Left lung (tissue), 10 donors: ENCODE results near the gene SPEG. TPM values are rescaled to one million over a fixed set of nuclear protein-coding genes. Genes with fewer than 3 reads are reported as not detected.

ENCODE experiments used
- ATAC-seq: fragments of 200-7000 bp; cut with Tn5 transposase; one replicate; pipeline ENCODE4 v1.9.1; 2020; ENCODE audit warnings: moderate library complexity
- DNase-seq, 4 donors: peaks; one replicate each; pipeline ENCODE4 v3.0.0-alpha.2; 2013 to 2020
- H3K27ac ChIP-seq, 2 donors: fragments of 200-600 bp; sonication (generic) in 1 of 2; one replicate each; pipeline versions ENCODE4 v1.5.0 to v1.8.0; 2020 to 2021
- H3K27me3 ChIP-seq, 2 donors: fragments of 200-600 bp; sonication (generic) in 1 of 2; one replicate each; pipeline versions ENCODE4 v1.5.0 to v1.8.0; 2020 to 2021
- H3K36me3 ChIP-seq, 2 donors: fragments of 200-600 bp; sonication (generic) in 1 of 2; one replicate each; pipeline versions ENCODE4 v1.5.0 to v1.8.0; 2020 to 2021
- H3K4me1 ChIP-seq, 2 donors: fragments of 200-600 bp; one replicate each; pipeline ENCODE4 v1.8.0; 2021
- H3K4me3 ChIP-seq, 2 donors: fragments of 200-600 bp; sonication (generic) in 1 of 2; one replicate each; pipeline versions ENCODE4 v1.5.0 to v1.8.0; 2020 to 2021; ENCODE audit warnings: mild to moderate bottlenecking in 1 of 2
- H3K9me3 ChIP-seq, 2 donors: fragments of 200-600 bp; sonication (generic) in 1 of 2; one replicate each; pipeline versions ENCODE4 v1.5.0 to v1.8.0; 2020 to 2021
- intact Hi-C, 2 donors: fragments of 100-400 bp; cut with DNase I; formaldehyde crosslinking; loops; one replicate each; pipeline versions ENCODE4 v1.11.2 to v1.14.2; 2022
- polyA plus RNA-seq, 6 donors: library from polyadenylated mRNA; unstranded; fragments of 120-200 nt; gene quantifications; one replicate each; pipeline ENCODE4 v1.2.1, GENCODE V29; 2013; ENCODE audit not compliant: insufficient read length in 6 of 6
- total RNA-seq, 2 donors: library from RNA; stranded (reverse); fragmentation: NEBNext Ultra II Directional; extraction: Animal tissue kit (Norgen Biotek cat#: 25700); gene quantifications; one replicate each; pipeline ENCODE4 v1.2.1, GENCODE V29; 2021
- TF ChIP-seq, protein P1 (sequence below), 2 donors: fragments of 200-600 bp; sonication (generic) in 1 of 2; IDR thresholded peaks; one replicate each; pipeline versions ENCODE4 v1.5.0 to v1.8.0; 2021; ENCODE audit warnings: antibody characterized with exemption in 2 of 2
- donor health status: DM: no; HTN: yes; CAD: no.
- donor health status: DM: no; HTN: no; CAD: no.

The SPEG gene
- total and polyA plus RNA-seq, 8 donors = 7.3 to 34.2 (median 25.1) TPM

- DNase-seq (no peak), ATAC-seq (peak; percentile 43)
- TF ChIP-seq, protein P1, sequence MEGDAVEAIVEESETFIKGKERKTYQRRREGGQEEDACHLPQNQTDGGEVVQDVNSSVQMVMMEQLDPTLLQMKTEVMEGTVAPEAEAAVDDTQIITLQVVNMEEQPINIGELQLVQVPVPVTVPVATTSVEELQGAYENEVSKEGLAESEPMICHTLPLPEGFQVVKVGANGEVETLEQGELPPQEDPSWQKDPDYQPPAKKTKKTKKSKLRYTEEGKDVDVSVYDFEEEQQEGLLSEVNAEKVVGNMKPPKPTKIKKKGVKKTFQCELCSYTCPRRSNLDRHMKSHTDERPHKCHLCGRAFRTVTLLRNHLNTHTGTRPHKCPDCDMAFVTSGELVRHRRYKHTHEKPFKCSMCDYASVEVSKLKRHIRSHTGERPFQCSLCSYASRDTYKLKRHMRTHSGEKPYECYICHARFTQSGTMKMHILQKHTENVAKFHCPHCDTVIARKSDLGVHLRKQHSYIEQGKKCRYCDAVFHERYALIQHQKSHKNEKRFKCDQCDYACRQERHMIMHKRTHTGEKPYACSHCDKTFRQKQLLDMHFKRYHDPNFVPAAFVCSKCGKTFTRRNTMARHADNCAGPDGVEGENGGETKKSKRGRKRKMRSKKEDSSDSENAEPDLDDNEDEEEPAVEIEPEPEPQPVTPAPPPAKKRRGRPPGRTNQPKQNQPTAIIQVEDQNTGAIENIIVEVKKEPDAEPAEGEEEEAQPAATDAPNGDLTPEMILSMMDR (IDR thresholded peaks at IDR 0.05) = no peak
- Histone ChIP-seq H3K36me3 (no peaks in the 10 kb centered on the region), H3K4me1 (no peaks in the 10 kb centered on the region), H3K27ac (no peak overlapping the region), H3K9me3 (no peaks in the 10 kb centered on the region), H3K27me3 (peaks cover 18 to 66% of the 10 kb centered on the region in 2 donors), H3K4me3 (no peak overlapping the region)
- intact Hi-C loops = no loop called here
These were observed 18.0 kb downstream of the SPEG start for GRCh38 chr2:219452361-219453317.

DNA sequence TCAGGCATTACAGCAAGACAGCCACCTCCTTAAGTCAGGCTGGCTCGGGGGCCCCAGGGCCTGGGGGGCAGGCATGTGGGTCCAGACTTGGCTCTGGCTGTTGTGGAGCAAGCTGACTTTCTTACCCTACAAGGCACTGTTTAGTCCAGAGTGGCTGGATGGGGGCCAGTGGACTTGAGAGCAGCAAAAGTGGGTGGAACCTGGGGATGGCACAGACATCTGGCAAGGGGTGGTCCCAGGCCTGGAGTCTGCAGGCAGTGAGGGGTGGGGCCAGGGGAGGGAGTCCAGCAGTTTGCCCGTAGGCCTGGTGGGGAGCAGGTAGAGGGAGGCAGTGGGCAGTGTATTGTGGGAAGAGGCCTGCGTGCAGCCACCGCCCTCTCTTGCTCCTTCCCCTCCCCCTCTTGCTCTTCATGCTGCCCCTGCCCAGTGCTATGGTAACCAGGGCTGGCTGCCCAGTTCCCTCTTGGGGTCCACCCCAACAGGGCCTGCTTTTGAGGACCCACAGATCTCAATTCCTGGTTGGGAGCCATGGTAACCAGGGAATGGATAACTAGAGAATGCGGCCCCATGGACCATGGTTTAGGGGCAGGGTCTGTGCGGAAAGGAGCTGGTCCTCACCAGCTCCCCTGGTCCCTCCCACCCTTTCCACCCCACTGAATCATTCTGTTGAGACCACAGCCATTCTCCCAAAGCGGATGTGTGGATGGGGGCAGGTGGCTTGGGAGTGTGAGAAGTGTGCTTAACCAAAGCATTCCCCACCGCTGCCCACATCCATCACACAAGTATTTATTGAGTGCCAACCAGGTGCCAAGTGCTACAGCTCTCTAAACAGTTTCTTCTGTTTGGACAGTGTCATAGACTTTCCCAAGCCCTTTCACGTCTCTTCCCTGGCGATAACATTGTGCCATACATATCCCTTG lies 19.3 kb downstream of the SPEG start:
- TF ChIP-seq, protein P1 (IDR thresholded peaks at IDR 0.05) = no peak
- Histone ChIP-seq H3K4me3 (no peak overlapping the region), H3K27ac (no peak overlapping the region), H3K9me3 (no peaks in the 10 kb centered on the region), H3K36me3 (no peaks in the 10 kb centered on the region), H3K27me3 (peaks cover 5 to 53% of the 10 kb centered on the region in 2 donors), H3K4me1 (no peaks in the 10 kb centered on the region)
- DNase-seq = peak in 1 of 4 donors; percentile 36
- ATAC-seq = peak; percentile 9
- intact Hi-C loops = no loop called here

DNA sequence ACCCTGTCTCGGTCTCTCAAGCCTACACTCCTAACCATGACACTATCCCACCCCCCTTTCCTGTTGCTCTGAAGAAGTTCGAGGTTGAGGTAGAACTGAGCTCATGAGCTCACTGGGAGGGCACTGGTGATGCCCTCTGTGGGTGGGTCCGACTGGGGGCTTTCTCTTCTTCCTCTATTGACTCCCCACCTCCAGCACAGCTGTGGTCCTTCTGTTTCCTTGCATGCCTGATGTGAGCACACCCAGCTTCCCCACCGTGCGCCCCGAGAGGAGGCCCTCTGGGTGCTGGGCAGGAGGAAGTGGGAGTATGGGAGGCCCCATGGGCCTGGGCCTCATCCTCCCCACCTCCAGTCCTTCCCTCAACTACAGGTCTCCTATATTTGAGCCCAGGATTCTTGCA lies 20.9 kb downstream of the SPEG start:
- intact Hi-C loops = no loop called here
- no peaks in the 10 kb centered on the region for H3K36me3 ChIP-seq

GRCh38 chr2:219457784-219458369 lies 23.2 kb downstream of the SPEG start:
- no peaks in the 10 kb centered on the region for H3K4me1 ChIP-seq
- ATAC-seq (no peak), DNase-seq (peak in 1 of 4 donors; percentile 26)
- H3K4me3 ChIP-seq = no peak overlapping the region
- peaks cover 0 to 41% of the 10 kb centered on the region in 2 donors for H3K27me3 ChIP-seq
- H3K9me3 ChIP-seq = no peaks in the 10 kb centered on the region
- no peaks in the 10 kb centered on the region for H3K36me3 ChIP-seq
- no peak overlapping the region for H3K27ac ChIP-seq
- intact Hi-C loops = no loop called here
- TF ChIP-seq, protein P1 (IDR thresholded peaks at IDR 0.05) = no peak

More for the DNA sequence above, 20.9 kb downstream of the SPEG start:
- Histone ChIP-seq H3K4me1 (no peaks in the 10 kb centered on the region), H3K27me3 (peaks cover 0 to 52% of the 10 kb centered on the region in 2 donors), H3K4me3 (no peak overlapping the region), H3K27ac (no peak overlapping the region), H3K9me3 (no peaks in the 10 kb centered on the region)
- TF ChIP-seq, protein P1 (IDR thresholded peaks at IDR 0.05) = no peak
- ATAC-seq (no peak), DNase-seq (no peak)
